GM12892 (cell line): ENCODE data around the gene TUBGCP2.

ENCODE experiments used
- DNase-seq: peaks from one replicate; pipeline ENCODE4 v3.0.0; 2011; ENCODE audit not compliant: insufficient read length
- FAIRE-seq: peaks from 2 replicates; lab custom pipeline; 2011; peaks lifted over from hg19 to GRCh38; lab: Jason Lieb, UNC
- POLR2A ChIP-seq: IDR thresholded peaks from 2 replicates; pipeline ENCODE4 v1.6.1; 2011; ENCODE audit warnings: low read depth, low read length, control low read depth
- POLR2AphosphoS5 ChIP-seq: IDR thresholded peaks from 2 replicates; pipeline ENCODE4 v1.6.1; 2011; ENCODE audit warnings: low read depth, low read length, control low read depth
- TAF1 ChIP-seq: IDR thresholded peaks from 2 replicates; pipeline ENCODE4 v1.6.1; 2011; ENCODE audit warnings: low read depth, mild to moderate bottlenecking, control low read depth, low read length, borderline replicate concordance

TUBGCP2 gene

GRCh38 chr10:133350283-133350949 is 41.7 kb upstream of the TUBGCP2 start:
- DNase-seq (no peak), FAIRE-seq (no peak)
- TF ChIP-seq TAF1 (no peak), POLR2A (no peak), POLR2AphosphoS5 (peak; percentile 19; the same call in 1 of the 2 replicates)

DNA sequence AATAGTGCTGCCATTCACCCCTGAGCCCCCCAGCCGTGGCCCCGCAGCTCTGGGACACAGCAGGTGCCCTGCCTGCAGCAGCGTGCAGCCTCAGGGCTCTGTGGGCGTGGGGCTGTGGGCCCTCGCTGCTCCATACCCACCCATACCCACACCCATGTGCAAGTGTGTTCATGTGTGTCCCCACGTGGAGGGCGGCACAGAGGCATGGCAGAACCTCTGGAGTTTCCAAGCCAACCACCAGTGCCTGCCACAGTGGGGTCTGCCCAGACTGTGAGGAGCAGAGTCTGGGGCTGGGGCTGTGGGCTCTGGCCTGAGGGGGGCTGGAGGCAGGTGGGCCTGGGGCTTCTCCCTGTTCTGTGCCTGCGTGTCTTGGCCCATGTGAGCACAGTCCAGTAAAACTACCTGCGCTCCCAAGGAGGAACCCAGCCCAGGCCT is 40.9 kb upstream of the TUBGCP2 start:
- DNase-seq (no peak), FAIRE-seq (no peak)
- TF ChIP-seq POLR2A: no peak
- TF ChIP-seq POLR2AphosphoS5: no peak
- TF ChIP-seq TAF1: no peak

DNA sequence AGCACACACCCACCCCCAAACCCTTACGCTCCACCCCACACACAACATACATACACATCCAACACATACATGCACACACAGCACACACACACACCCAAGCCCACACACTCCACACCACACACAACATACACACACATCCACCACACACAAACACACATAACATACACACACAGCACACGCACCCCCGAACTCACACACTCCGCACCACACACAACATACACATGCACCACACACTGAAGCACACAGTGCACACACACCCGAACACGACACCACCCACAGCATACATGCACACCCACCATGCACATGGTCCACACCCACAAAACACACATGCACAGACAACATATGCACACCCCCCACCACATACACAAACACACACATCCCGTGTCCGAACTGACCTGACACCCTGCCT is 40.5 kb upstream of the TUBGCP2 start:
- TF ChIP-seq TAF1 (no peak), POLR2A (no peak), POLR2AphosphoS5 (no peak; the same call in 1 of the 2 replicates)
- no peak for FAIRE-seq
- DNase-seq: no peak

GRCh38 chr10:133347710-133348517 is 39.2 kb upstream of the TUBGCP2 start:
- TF ChIP-seq TAF1 (no peak), POLR2AphosphoS5 (no peak), POLR2A (no peak)
- no peak for FAIRE-seq
- DNase-seq: no peak

GRCh38 chr10:133346413-133346812 is 37.7 kb upstream of the TUBGCP2 start:
- FAIRE-seq: no peak
- TF ChIP-seq POLR2A: no peak
- no peak for TF ChIP-seq POLR2AphosphoS5
- no peak for TF ChIP-seq TAF1
- no peak for DNase-seq

DNA sequence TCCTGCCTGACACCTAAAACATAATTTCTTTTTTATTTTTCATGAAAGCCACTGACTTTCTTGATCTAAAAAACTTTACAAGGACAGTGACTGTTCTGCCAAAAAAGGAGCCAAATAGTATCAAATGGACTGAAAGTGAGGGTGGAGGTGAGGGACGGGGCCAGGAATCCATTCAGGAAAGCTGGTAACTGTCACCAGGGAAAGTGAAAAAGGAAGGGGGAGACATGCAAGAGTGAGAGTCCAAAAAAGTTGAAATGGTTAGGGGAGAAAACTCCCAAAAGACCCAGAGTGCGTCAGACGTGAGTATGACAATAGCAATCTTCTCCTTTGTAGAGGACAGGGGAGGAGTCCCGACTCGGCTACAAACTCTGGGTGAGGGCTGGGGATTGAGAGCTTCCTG is 35.6 kb upstream of the TUBGCP2 start:
- FAIRE-seq (no peak), DNase-seq (no peak)
- TF ChIP-seq POLR2AphosphoS5: no peak

DNA sequence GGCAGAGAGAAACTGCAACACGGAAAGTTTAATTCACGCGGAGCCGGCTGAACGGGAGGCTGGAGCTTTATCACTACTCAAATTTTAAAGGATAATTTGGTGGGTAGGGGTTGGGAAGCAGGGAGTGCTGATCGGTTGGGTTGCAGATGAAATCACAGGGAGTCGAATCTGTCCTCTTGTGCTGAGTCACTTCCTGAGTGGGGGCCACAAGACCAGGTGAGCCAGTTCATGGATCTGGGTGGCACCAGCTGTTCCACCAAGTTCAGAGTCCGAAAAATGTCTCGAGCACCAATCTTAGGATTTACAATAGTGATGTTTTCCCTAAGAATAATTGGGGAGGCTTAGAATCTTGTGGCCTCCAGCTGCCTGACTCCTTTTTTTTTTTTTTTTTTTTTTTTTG is 34.9 kb upstream of the TUBGCP2 start:
- TF ChIP-seq POLR2A (no peak), POLR2AphosphoS5 (no peak), TAF1 (no peak)
- no peak for DNase-seq
- no peak for FAIRE-seq

DNA sequence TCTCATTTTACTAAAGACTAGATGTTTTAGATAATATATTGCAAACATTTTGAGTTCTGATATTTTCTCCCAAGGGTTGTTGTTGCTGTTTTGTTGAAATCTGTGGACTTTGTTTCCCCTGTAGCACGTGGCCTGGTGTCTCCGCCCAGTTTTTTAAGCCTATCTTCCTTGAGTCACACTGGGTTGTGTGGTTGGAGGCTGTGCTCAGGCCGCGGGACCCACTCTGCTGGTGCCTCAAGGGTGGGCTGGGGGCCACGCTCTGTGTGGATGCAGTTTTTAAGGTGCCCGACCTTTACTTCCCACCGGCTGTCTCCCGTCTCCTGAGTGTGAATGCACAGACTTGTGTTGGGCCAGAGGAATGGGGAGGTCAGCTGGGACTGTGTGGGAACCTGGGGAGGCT is 34.3 kb upstream of the TUBGCP2 start:
- no peak for FAIRE-seq
- no peak for DNase-seq
- no peak for TF ChIP-seq POLR2AphosphoS5
- no peak for TF ChIP-seq POLR2A
- no peak for TF ChIP-seq TAF1

- TF ChIP-seq POLR2AphosphoS5 (no peak), TAF1 (no peak), POLR2A (no peak)
- FAIRE-seq (no peak), DNase-seq (no peak)
These were observed 33.3 kb upstream of the TUBGCP2 start for GRCh38 chr10:133341983-133342382.

- no peak for TF ChIP-seq POLR2A
- TF ChIP-seq POLR2AphosphoS5: no peak
- no peak for TF ChIP-seq TAF1
- no peak for FAIRE-seq
- DNase-seq: no peak
These were observed 31.2 kb upstream of the TUBGCP2 start for GRCh38 chr10:133339708-133340380.

DNA sequence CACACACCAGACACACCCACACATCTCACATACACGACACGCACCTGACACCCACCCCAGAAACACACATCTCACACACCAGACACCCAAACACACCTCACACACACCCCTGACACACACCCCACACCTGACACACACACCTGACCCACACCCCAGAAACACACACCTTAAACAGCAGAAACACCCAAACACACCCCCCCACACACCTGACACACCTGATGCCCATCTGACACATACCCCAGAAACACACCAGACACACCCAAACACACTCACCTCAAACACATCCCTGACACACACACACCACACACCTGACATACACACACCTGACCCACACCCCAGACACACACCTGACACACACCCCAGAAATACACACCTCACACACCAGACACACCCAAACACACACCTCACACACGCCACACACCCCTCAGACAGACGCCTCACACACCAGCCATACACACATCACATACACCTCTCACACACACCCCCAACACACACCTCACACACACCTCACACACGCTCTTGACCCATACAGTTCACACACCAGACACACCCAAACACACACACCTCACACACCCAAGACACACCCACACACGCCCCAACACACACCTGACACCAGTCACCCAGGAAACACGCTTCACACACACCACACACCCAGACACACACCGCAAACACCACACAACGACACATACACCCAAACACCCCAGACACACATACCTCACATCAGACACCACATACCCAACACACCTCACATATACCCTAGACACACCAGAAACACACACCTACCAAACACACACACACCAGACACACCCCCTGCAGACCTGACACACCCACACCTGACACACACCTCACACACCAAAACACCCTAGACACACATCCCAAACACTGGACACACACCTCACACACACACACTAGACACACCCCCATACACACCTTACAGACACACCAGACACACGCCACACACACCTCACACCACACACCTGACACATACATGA is 29.7 kb upstream of the TUBGCP2 start:
- TF ChIP-seq POLR2AphosphoS5 (no peak), POLR2A (no peak), TAF1 (no peak)
- FAIRE-seq (no peak), DNase-seq (no peak)
